Stomach (tissue), 4 donors: Measurements from ENCODE around the gene RSAD1.

Experiments
- CTCF ChIP-seq, 7 experiments: fragments of 450-650 bp in 4 of 7; fragments of 200-600 bp in 3 of 7; sonication (generic) in 3 of 7; IDR thresholded peaks; one replicate each; pipeline ENCODE4 v1.5.1; 2016 to 2019; ENCODE audit warnings: antibody characterized with exemption in 7 of 7, control low read depth in 2 of 7, mild to moderate bottlenecking in 1 of 7
- POLR2A ChIP-seq, 4 donors: fragments of 450-650 bp; IDR thresholded peaks; one replicate each; pipeline ENCODE4 v1.6.1; 2016; ENCODE audit warnings: antibody characterized with exemption in 4 of 4, control low read depth in 2 of 4, mild to moderate bottlenecking in 1 of 4, moderate library complexity in 1 of 4

GRCh38 chr17:50482516-50482915, 3.9 kb downstream of the RSAD1 start:
- TF ChIP-seq POLR2A (IDR thresholded peaks at IDR 0.05) (no peak), CTCF (IDR thresholded peaks at IDR 0.05) (peak in 5 of 7 experiments; percentile 79 to 97 (median 88))
